Endothelial cell (in vitro differentiated cells): Measurements from ENCODE around the gene IFITM2. TPM values are rescaled to one million over a fixed set of nuclear protein-coding genes. Genes with fewer than 3 reads are reported as not detected.

Experiments used
- DNase-seq: peaks from one replicate; pipeline ENCODE4 v3.0.0; 2021; ENCODE audit warnings: low spot score
- H3K27ac Mint-ChIP-seq: one replicate; pipeline ENCODE4 v1.8.0; 2021; ENCODE audit warnings: mixed read lengths, inconsistent platforms; ENCODE audit not compliant: unreplicated experiment
- H3K27me3 Mint-ChIP-seq: one replicate; pipeline ENCODE4 v1.8.0; 2021; ENCODE audit warnings: mild to moderate bottlenecking, moderate library complexity, mixed read lengths, inconsistent platforms; ENCODE audit not compliant: unreplicated experiment
- H3K36me3 Mint-ChIP-seq: one replicate; pipeline ENCODE4 v1.8.0; 2021; ENCODE audit warnings: mild to moderate bottlenecking, low read depth, mixed read lengths, inconsistent platforms; ENCODE audit not compliant: unreplicated experiment
- H3K4me1 Mint-ChIP-seq: one replicate; pipeline ENCODE4 v1.8.0; 2021; ENCODE audit warnings: mild to moderate bottlenecking, mixed read lengths, inconsistent platforms; ENCODE audit not compliant: unreplicated experiment
- H3K4me3 Mint-ChIP-seq: one replicate; pipeline ENCODE4 v1.8.0; 2021; ENCODE audit warnings: mild to moderate bottlenecking, mixed read lengths, inconsistent platforms; ENCODE audit not compliant: unreplicated experiment
- H3K9me3 Mint-ChIP-seq: one replicate; pipeline ENCODE4 v1.8.0; 2021; ENCODE audit warnings: mixed read lengths, inconsistent platforms; ENCODE audit not compliant: unreplicated experiment
- total RNA-seq: library from RNA; stranded (reverse); fragmentation: NEBNext Ultra II Directional; extraction: Animal tissue kit (Norgen Biotek cat#: 25700); gene quantifications from one replicate; pipeline ENCODE4 v1.2.1, GENCODE V29; 2021; ENCODE audit not compliant: unreplicated experiment
- TF ChIP-seq, protein P1 (sequence below): fragments of 200-600 bp; sonication (generic); IDR thresholded peaks from one replicate; pipeline ENCODE4 v1.5.0; 2021; ENCODE audit warnings: antibody characterized with exemption; ENCODE audit not compliant: unreplicated experiment

The IFITM2 gene
- total RNA-seq, 1 donor from 2014 or later, result 205 TPM

DNA sequence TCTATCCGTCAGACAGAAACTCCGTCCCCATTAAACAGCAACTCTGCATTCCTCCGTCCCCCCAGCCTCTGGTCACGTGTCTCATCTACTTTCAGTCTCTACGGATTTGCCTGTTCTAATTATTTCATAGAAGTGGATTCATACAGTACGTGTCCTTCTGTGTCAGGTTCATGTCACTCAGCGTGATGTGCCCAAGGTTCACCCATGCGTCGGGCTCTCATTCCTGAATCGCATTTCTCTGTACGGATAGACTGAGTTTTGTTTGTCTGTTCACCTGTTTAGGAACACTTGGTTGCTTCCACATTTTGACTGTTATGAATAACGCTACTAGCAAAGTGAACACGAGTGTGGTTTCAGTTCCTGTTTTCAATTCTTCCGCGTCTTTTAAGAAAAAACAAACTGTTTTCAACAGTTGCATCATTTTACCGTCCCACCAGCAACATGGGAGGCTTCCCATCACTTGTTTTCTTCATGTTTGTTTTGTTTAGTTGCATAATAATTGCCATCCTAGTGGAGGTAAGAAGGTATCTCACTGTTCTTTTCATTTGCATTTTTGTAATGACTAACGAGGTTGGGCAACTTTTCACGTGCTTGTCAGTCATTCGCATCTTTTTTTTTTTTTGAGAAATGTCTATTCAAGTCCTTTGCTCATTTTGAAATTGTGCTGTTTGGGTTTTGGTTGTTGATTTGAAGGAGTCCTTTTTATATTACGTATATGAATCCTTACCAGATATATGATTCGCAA, 38.3 kb upstream of the IFITM2 start:
- TF ChIP-seq, protein P1, sequence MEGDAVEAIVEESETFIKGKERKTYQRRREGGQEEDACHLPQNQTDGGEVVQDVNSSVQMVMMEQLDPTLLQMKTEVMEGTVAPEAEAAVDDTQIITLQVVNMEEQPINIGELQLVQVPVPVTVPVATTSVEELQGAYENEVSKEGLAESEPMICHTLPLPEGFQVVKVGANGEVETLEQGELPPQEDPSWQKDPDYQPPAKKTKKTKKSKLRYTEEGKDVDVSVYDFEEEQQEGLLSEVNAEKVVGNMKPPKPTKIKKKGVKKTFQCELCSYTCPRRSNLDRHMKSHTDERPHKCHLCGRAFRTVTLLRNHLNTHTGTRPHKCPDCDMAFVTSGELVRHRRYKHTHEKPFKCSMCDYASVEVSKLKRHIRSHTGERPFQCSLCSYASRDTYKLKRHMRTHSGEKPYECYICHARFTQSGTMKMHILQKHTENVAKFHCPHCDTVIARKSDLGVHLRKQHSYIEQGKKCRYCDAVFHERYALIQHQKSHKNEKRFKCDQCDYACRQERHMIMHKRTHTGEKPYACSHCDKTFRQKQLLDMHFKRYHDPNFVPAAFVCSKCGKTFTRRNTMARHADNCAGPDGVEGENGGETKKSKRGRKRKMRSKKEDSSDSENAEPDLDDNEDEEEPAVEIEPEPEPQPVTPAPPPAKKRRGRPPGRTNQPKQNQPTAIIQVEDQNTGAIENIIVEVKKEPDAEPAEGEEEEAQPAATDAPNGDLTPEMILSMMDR, result no peak
- Mint-ChIP-seq H3K27me3 (peaks cover 2% of the 10 kb centered on the region), H3K4me1 (no peaks in the 10 kb centered on the region), H3K4me3 (no peak overlapping the region), H3K9me3 (no peaks in the 10 kb centered on the region), H3K36me3 (peaks cover 7% of the 10 kb centered on the region), H3K27ac (no peak overlapping the region)
- DNase-seq, result no peak

DNA sequence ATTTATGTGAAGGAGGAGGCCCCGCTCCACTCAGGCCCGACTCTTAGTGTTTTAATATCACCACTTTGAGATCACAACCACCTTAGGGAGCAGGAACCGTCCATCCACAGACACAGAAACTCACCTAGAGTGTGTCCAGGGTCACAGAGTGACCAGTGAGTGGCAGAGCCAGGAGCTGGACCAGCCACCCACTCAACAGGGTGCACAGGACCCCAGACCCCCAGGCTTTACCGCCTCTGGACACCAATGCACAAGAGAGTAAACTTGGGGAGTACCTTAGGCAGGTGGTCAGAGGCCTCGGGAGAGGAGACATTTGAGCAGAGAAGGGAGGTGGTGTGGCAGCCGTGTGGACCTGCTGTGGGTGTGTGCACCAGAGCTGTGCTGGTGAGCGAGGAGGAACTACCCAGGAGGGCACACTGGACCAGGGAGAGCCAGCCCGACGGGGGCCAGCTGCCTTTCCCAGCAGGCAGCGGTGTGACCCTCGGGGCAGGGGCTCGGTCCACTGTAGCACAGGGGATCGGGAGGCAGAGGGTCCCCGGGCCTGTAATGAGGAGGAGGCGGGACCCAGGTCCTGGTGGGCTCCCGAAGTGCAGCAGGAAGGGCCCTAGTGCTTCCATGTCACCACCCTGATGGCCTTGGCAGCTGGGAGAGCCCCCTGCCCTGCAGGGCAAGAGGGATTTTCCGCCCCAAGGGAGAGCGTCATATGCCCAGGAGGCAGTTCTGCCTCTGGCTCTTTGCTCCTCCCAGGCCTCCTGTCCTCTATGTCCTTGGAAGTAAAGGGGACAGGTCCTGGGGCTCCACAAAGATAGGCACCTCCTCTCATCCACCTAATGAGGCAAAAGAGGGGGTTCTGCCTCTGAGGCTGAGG, 36.9 kb upstream of the IFITM2 start:
- TF ChIP-seq, protein P1, result no peak
- DNase-seq, result no peak

DNA sequence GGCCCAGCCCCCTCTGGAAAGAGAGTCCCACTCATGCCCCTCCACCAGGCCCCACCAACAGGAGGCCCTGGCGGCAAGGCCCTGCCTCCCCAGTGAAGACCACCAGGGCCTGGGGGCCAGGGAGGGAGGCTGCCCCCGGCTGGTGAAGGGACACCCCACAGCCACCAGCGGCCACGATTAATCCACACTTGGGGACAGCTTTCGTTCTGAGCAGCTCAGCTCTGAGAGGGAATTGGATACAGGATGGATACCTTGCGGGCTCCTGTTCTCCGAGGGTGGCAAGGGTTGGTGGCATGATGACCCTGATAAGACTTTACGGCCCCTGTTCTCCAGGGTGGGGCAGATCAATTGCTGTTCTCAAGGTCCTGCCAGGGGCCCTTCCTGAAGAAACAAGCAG, 36.3 kb upstream of the IFITM2 start:
- Mint-ChIP-seq H3K4me1 (no peaks in the 10 kb centered on the region), H3K9me3 (no peaks in the 10 kb centered on the region), H3K27me3 (peaks cover 2% of the 10 kb centered on the region), H3K36me3 (peaks cover 7% of the 10 kb centered on the region), H3K27ac (no peak overlapping the region), H3K4me3 (no peak overlapping the region)
- TF ChIP-seq, protein P1, result no peak
- DNase-seq, result no peak

More for the DNA sequence above, 36.9 kb upstream of the IFITM2 start:
- Mint-ChIP-seq H3K4me1 (no peaks in the 10 kb centered on the region), H3K36me3 (peaks cover 7% of the 10 kb centered on the region), H3K9me3 (no peaks in the 10 kb centered on the region), H3K4me3 (no peak overlapping the region), H3K27ac (no peak overlapping the region), H3K27me3 (peaks cover 2% of the 10 kb centered on the region)

GRCh38 chr11:272195-272930, 35.3 kb upstream of the IFITM2 start:
- H3K27ac Mint-ChIP-seq, result no peak overlapping the region
- DNase-seq, result no peak

More at GRCh38 chr11:272195-272930, 35.3 kb upstream of the IFITM2 start:
- H3K27me3 Mint-ChIP-seq, result peaks cover 2% of the 10 kb centered on the region
- no peak overlapping the region for H3K4me3 Mint-ChIP-seq
- no peaks in the 10 kb centered on the region for H3K4me1 Mint-ChIP-seq
- TF ChIP-seq, protein P1, result no peak
- H3K36me3 Mint-ChIP-seq, result peaks cover 4% of the 10 kb centered on the region
- no peaks in the 10 kb centered on the region for H3K9me3 Mint-ChIP-seq
